Osteocyte (in vitro differentiated cells): Measurements from ENCODE around the gene GALNS. TPM values are rescaled to one million over a fixed set of nuclear protein-coding genes. Genes with fewer than 3 reads are reported as not detected.
A peak's percentile ranks its signal among the peaks of the same experiment; 100 is the strongest.
"Not testable (repeated sequence)": the region's sequence is repeated elsewhere in the genome, so short reads cannot be mapped to it uniquely, and the experiment has no call there.

Experiments used
- DNase-seq: peaks from one replicate; pipeline ENCODE4 v3.0.0; 2021; ENCODE audit warnings: mixed read lengths; ENCODE audit not compliant: unreplicated experiment; ENCODE audit errors: extremely low spot score
- H3K27ac Mint-ChIP-seq: one replicate; pipeline ENCODE4 v1.8.0; 2021; ENCODE audit warnings: mild to moderate bottlenecking, mixed read lengths; ENCODE audit not compliant: unreplicated experiment
- H3K27me3 Mint-ChIP-seq: one replicate; pipeline ENCODE4 v1.8.0; 2021; ENCODE audit warnings: mixed read lengths; ENCODE audit not compliant: unreplicated experiment
- H3K36me3 Mint-ChIP-seq: one replicate; pipeline ENCODE4 v1.8.0; 2021; ENCODE audit warnings: mixed read lengths; ENCODE audit not compliant: unreplicated experiment
- H3K4me1 Mint-ChIP-seq: one replicate; pipeline ENCODE4 v1.8.0; 2021; ENCODE audit warnings: mixed read lengths; ENCODE audit not compliant: unreplicated experiment
- H3K4me3 Mint-ChIP-seq: one replicate; pipeline ENCODE4 v1.8.0; 2021; ENCODE audit warnings: mild to moderate bottlenecking, moderate library complexity, mixed read lengths; ENCODE audit not compliant: unreplicated experiment
- H3K9me3 Mint-ChIP-seq: one replicate; pipeline ENCODE4 v1.8.0; 2021; ENCODE audit warnings: mixed read lengths; ENCODE audit not compliant: unreplicated experiment
- CTCF ChIP-seq: fragments of 200-600 bp; sonication (generic); IDR thresholded peaks from 2 replicates; pipeline ENCODE4 v1.5.0; 2021; ENCODE audit warnings: antibody characterized with exemption, mild to moderate bottlenecking, moderate library complexity
- total RNA-seq: library from RNA; stranded (reverse); gene quantifications from 2 replicates; pipeline ENCODE4 v1.2.1, GENCODE V29; 2021

The GALNS gene
- total RNA-seq, 1 donor from 2014 or later: 47.0 TPM

GRCh38 chr16:88790312-88791211, 66.2 kb downstream of the GALNS start:
- no peaks in the 10 kb centered on the region for H3K36me3 Mint-ChIP-seq
- no peak overlapping the region for H3K4me3 Mint-ChIP-seq
- H3K27ac Mint-ChIP-seq: peak overlapping the region; percentile 18
- H3K9me3 Mint-ChIP-seq: no peaks in the 10 kb centered on the region
- TF ChIP-seq CTCF: no peak
- no peaks in the 10 kb centered on the region for H3K27me3 Mint-ChIP-seq
- no peak for DNase-seq
- peaks cover 18% of the 10 kb centered on the region for H3K4me1 Mint-ChIP-seq

DNA sequence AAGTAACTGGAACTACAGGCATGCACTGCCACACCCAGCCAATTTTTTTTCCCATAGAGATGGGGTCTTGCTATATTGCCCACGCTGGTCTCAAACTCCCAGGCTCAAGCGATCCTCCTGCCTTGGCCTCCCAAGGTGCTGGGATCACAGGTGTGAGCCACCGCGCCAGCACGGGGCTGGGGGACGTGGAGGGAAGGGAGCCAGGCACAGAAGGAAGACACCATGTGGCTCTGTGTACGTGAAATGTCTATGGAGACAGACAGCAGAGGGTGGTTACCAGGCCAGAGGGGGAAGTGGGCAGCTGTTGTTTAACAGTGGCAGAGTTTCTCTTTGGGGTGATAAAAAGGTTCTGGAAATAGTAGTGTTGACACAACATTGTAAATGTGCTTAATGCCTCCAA, 67.2 kb downstream of the GALNS start:
- no peaks in the 10 kb centered on the region for H3K36me3 Mint-ChIP-seq
- no peaks in the 10 kb centered on the region for H3K27me3 Mint-ChIP-seq
- no peak overlapping the region for H3K27ac Mint-ChIP-seq
- H3K4me3 Mint-ChIP-seq: no peak overlapping the region
- H3K9me3 Mint-ChIP-seq: no peaks in the 10 kb centered on the region
- TF ChIP-seq CTCF: no peak
- peaks cover 18% of the 10 kb centered on the region for H3K4me1 Mint-ChIP-seq
- DNase-seq: no peak

DNA sequence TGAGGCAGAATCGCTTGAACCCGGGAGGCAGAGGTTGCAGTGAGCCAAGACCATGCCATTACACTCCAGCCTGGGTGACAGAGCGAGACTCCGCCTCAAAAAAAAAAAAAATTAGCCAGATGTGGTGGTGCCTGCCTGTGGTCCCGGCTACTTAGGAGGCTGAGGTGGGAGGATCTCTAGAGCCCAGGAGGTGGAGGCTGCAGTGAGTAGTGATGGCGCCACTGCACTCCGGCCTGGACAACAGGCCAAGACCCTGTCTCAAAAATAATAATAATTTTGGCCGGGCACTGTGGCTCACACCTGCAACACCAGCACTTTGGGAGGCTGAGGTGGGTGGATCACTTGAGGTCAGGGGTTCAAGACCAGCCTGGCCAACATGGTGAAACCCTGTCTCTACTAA, 68.0 kb downstream of the GALNS start:
- peaks cover 19% of the 10 kb centered on the region for H3K4me1 Mint-ChIP-seq
- not testable (repeated sequence) for H3K36me3 Mint-ChIP-seq, H3K4me3 Mint-ChIP-seq, H3K27ac Mint-ChIP-seq, H3K9me3 Mint-ChIP-seq, DNase-seq, H3K27me3 Mint-ChIP-seq

GRCh38 chr16:88787579-88788314, 69.0 kb downstream of the GALNS start:
- Mint-ChIP-seq H3K27ac (no peak overlapping the region), H3K4me1 (peaks cover 24% of the 10 kb centered on the region), H3K9me3 (no peaks in the 10 kb centered on the region), H3K4me3 (no peak overlapping the region), H3K27me3 (no peaks in the 10 kb centered on the region), H3K36me3 (no peaks in the 10 kb centered on the region)
- TF ChIP-seq CTCF: no peak
- DNase-seq: no peak

DNA sequence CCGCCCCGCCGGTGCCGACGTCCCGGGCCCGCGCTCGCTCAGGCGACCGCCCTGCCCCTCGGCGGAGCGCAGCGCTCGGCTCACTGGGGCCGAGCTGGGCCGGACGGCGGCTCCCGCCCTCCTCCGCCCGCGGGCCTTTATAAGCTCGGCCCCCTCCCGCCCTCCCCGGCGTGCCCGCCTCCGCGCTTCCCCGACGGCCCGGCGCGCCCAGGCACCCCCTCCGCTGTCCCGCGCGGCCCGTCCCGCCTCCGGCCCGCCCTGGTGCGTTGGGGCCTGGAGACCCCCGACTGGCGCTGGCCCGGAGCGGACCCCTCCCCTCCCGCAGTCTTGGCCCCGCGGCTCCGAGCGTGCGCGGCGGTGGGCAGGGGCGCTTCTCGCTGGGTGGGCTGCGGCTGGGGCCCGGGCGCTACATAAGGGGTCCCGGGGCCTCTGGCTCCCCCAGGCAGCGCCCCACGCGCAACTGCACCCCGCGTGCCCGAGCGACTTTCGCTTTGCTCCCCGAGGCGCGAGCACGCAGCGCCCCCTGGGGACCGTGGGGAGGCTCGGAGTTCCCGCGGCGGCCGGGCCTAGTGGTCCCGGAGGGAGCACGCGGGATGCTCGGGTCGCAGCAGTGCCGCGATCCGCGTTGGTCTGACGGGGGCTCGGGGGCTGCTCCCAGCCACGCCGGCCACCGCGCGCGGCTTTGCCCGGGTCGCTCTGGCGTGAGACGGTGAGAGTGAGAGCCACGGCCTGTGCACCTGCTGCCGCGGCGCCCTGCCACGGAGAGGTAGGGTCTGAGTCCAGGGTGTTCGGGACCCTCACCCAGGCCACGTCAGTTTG, 71.4 kb downstream of the GALNS start, which contains the start of gene PIEZO1:
TSS of gene PIEZO1 (minus strand) at position 115 of the 819 bp plus-strand sequence. CDS start 256 bp downstream, outside the sequence.
- TF ChIP-seq CTCF: peak; percentile 95
- peak; percentile 93 for DNase-seq
- Mint-ChIP-seq H3K27me3 (no peaks in the 10 kb centered on the region), H3K4me3 (peak within 1 kb of the TSS; percentile 84), H3K36me3 (no peaks in the 10 kb centered on the region), H3K4me1 (peaks cover 36% of the 10 kb centered on the region), H3K9me3 (no peaks in the 10 kb centered on the region), H3K27ac (peak within 1 kb of the TSS; percentile 83)
